K562 (cell line): ENCODE measurements around the gene SNCG. TPM values are rescaled to one million over a fixed set of nuclear protein-coding genes. Genes with fewer than 3 reads are reported as not detected.

Source experiments
- ARID1B ChIP-seq: fragments of 450-650 bp; IDR thresholded peaks from 2 replicates; pipeline ENCODE4 v1.6.1; 2016; ENCODE audit warnings: antibody characterized with exemption, mild to moderate bottlenecking, inconsistent platforms
- CHD7 ChIP-seq: fragments of 200-600 bp; sonication (generic); IDR thresholded peaks from one replicate; pipeline ENCODE4 v1.6.1; 2012; ENCODE audit warnings: mild to moderate bottlenecking, low read depth, low read length, inconsistent platforms
- PREB ChIP-seq: sonication (generic); formaldehyde crosslinking; IDR thresholded peaks from 2 replicates; pipeline ENCODE4 v1.8.1; 2023; ENCODE audit warnings: mild to moderate bottlenecking, missing genetic modification reagents
- RAD51 ChIP-seq: fragments of 450-650 bp; IDR thresholded peaks from 2 replicates; pipeline ENCODE4 v1.7.1; 2016; ENCODE audit warnings: low read depth, mild to moderate bottlenecking, borderline replicate concordance
- VEZF1 ChIP-seq: fragments of 200-800 bp; sonication (Bioruptor generic); IDR thresholded peaks from 2 replicates; pipeline ENCODE4 v1.6.1; 2017; ENCODE audit warnings: missing genetic modification characterization, missing compliant biosample characterization
- ZNF140 ChIP-seq: fragments of 250-450 bp; sonication (Bioruptor Pico); IDR thresholded peaks from 2 replicates; pipeline ENCODE4 v1.8.0; 2021; ENCODE audit warnings: moderate library complexity, mild to moderate bottlenecking, inconsistent platforms
- ZNF184 ChIP-seq: sonication (generic); formaldehyde crosslinking; IDR thresholded peaks from 2 replicates; pipeline ENCODE4 v1.5.0; 2020; ENCODE audit warnings: missing genetic modification reagents
- polyA plus RNA-seq, 8 experiments: library from polyadenylated mRNA; depleted of rRNA in 4 of 8; stranded (reverse) in 5 of 8; unstranded in 3 of 8; fragments of >200 nt; fragmentation: Nextera tagmentation in 2 of 8; fragmentation: Illumina TruSeq in 1 of 8; extraction: Ambion mirVana in 2 of 8; extraction: Trizol in 1 of 8; gene quantifications; 2 replicates each; pipeline versions ENCODE4 v1.2.1 to v1.2.3, GENCODE V29; 2011 to 2014; ENCODE audit warnings: inconsistent platforms in 1 of 8, missing spikeins in 1 of 8
- total RNA-seq, 7 experiments: library from RNA; depleted of rRNA in 6 of 7; stranded (reverse); fragments of >200 nt in 6 of 7; fragmentation: Illumina TruSeq in 2 of 7; extraction: Trizol in 2 of 7; gene quantifications; 2 replicates each; pipeline versions ENCODE4 v1.2.1 to v1.2.3, GENCODE V29; 2011 to 2021; ENCODE audit warnings: low replicate concordance in 1 of 7

Gene SNCG
- total and polyA plus RNA-seq, 9 of the 15 experiments (the other 6 are each of a cell fraction or from before 2014, with no cell fraction given): 9.8 to 146 (median 93.6) TPM

GRCh38 chr10:86953747-86954680 lies 4.4 kb upstream of the SNCG start (continued):
- TF ChIP-seq VEZF1 (peak; percentile 63), RAD51 (no peak), ZNF184 (CRISPR knock-in tag) (no peak), CHD7 (no peak), ARID1B (no peak; the same call in 1 of the 2 replicates), PREB (CRISPR knock-in tag) (no peak), ZNF140 (CRISPR knock-in tag) (no peak)
